K562 (cell line): Measurements from ENCODE around the gene RNASE4.

Source experiments
- CBX3 ChIP-seq, 2 experiments: IDR thresholded peaks; 1 replicate in 1 of 2; 2 replicates in 1 of 2; pipeline ENCODE4 v1.6.1; 2012; ENCODE audit warnings: inconsistent platforms in 2 of 2, low read length in 2 of 2, borderline replicate concordance in 1 of 2, control low read depth in 1 of 2
- CHD2 ChIP-seq: IDR thresholded peaks from 2 replicates; pipeline ENCODE4 v1.6.1; 2011; ENCODE audit warnings: low read depth, low read length
- CTCF ChIP-seq, 3 experiments: IDR thresholded peaks in 2 of 3; conservative IDR thresholded peaks in 1 of 3; 2 replicates each; pipeline ENCODE4 v1.5.1; 2011 to 2012; ENCODE audit warnings: low read length in 3 of 3, mild to moderate bottlenecking in 3 of 3, control low read depth in 2 of 3, improper control_type of control experiment in 1 of 3, inconsistent platforms in 1 of 3, low read depth in 1 of 3, mixed read lengths in 1 of 3, moderate library complexity in 1 of 3; ENCODE audit not compliant: insufficient read depth in 2 of 3
- E4F1 ChIP-seq: fragments of 250-450 bp; sonication (Bioruptor Pico); IDR thresholded peaks from 2 replicates; pipeline ENCODE4 v1.5.0; 2021; ENCODE audit warnings: mild to moderate bottlenecking, borderline replicate concordance
- FOXA1 ChIP-seq: fragments of 450-650 bp; IDR thresholded peaks from 2 replicates; pipeline ENCODE4 v1.6.1; 2016; ENCODE audit warnings: mild to moderate bottlenecking, borderline replicate concordance
- OTX1 ChIP-seq: fragments of 450-650 bp; formaldehyde crosslinking; IDR thresholded peaks from 2 replicates; pipeline ENCODE4 v1.4.0; 2022; ENCODE audit warnings: mild to moderate bottlenecking
- PBX2 ChIP-seq, 2 experiments: IDR thresholded peaks in 1 of 2; conservative IDR thresholded peaks in 1 of 2; 2 replicates each; pipeline ENCODE4 v1.6.1; 2016; ENCODE audit warnings: low read depth in 2 of 2, mild to moderate bottlenecking in 1 of 2, missing compliant biosample characterization in 1 of 2, missing genetic modification characterization in 1 of 2, moderate library complexity in 1 of 2
- RAD21 ChIP-seq, 2 experiments: fragments of 250-450 bp in 1 of 2; fragments of 450-650 bp in 1 of 2; sonication (Bioruptor Pico) in 1 of 2; formaldehyde crosslinking in 1 of 2; IDR thresholded peaks in 1 of 2; conservative IDR thresholded peaks in 1 of 2; 2 replicates each; pipeline versions ENCODE4 v1.4.0 to v1.8.0; 2020 to 2022; ENCODE audit warnings: mild to moderate bottlenecking in 2 of 2, moderate library complexity in 1 of 2
- RREB1 ChIP-seq: fragments of 250-450 bp; sonication (Bioruptor Pico); IDR thresholded peaks from 2 replicates; pipeline ENCODE4 v1.4.0; 2020
- SIX5 ChIP-seq, 2 experiments: IDR thresholded peaks; 2 replicates each; pipeline ENCODE4 v1.6.1; 2011; ENCODE audit warnings: low read length in 2 of 2, borderline replicate concordance in 1 of 2, low read depth in 1 of 2, mild to moderate bottlenecking in 1 of 2, moderate library complexity in 1 of 2; ENCODE audit not compliant: insufficient read depth in 1 of 2
- TCF7 ChIP-seq: sonication (generic); IDR thresholded peaks from 2 replicates; pipeline ENCODE4 v1.6.1; 2016; ENCODE audit warnings: antibody characterized with exemption, borderline replicate concordance
- ZNF12 ChIP-seq: sonication (generic); formaldehyde crosslinking; IDR thresholded peaks from 2 replicates; pipeline ENCODE4 v1.4.0; 2020; ENCODE audit warnings: mild to moderate bottlenecking, missing genetic modification reagents
- ZNF280A ChIP-seq: fragments of 450-650 bp; IDR thresholded peaks from 2 replicates; pipeline ENCODE4 v1.6.1; 2018; ENCODE audit warnings: mild to moderate bottlenecking, low read depth; ENCODE audit not compliant: partially characterized antibody
- ZNF592 ChIP-seq: fragments of 450-650 bp; IDR thresholded peaks from 2 replicates; pipeline ENCODE4 v1.6.1; 2017; ENCODE audit warnings: antibody characterized with exemption, mild to moderate bottlenecking

- TF ChIP-seq ZNF592 (no peak), TCF7 (no peak), CBX3 (IDR thresholded peaks at IDR 0.05; ENCODE audit: borderline replicate concordance in 1 of 2, low read length in 2 of 2) (no peak), CHD2 (no peak), OTX1 (CRISPR knock-in tag) (no peak), E4F1 (no peak), FOXA1 (no peak), RREB1 (CRISPR knock-in tag) (no peak), SIX5 (IDR thresholded peaks at IDR 0.05; ENCODE audit: borderline replicate concordance in 1 of 2, insufficient read depth in 1 of 2, low read depth in 1 of 2, low read length in 2 of 2) (no peak), CTCF (IDR thresholded peaks at IDR 0.05 in 2 of 3, conservative IDR thresholded peaks at IDR 0.05 in 1 of 3; ENCODE audit: insufficient read depth in 2 of 3, low read depth in 1 of 3, low read length in 3 of 3) (no peak), PBX2 (CRISPR knock-in tag; IDR thresholded peaks at IDR 0.05; ENCODE audit: low read depth) (no peak), PBX2 (tag; conservative IDR thresholded peaks at IDR 0.05; ENCODE audit: low read depth) (no peak), RAD21 (CRISPR knock-in tag; conservative IDR thresholded peaks at IDR 0.05 in 1 of 2, IDR thresholded peaks at IDR 0.05 in 1 of 2) (no peak), ZNF280A (no peak), ZNF12 (CRISPR knock-in tag) (no peak)
Observed at GRCh38 chr14:20696764-20697163, 12.4 kb downstream of the RNASE4 start.
